Head of caudate nucleus (tissue), 42 donors: ENCODE data around the gene EVX2.

Experiments used
- DNase-seq, 42 donors: peaks; one replicate each; pipeline versions ENCODE4 v3.0.0 to v3.0.0-alpha.2; 2020 to 2021; ENCODE audit warnings: mixed read lengths in 7 of 42
- intact Hi-C: fragments of 100-400 bp; cut with DNase I; formaldehyde crosslinking; loops from one replicate; pipeline ENCODE4 v1.15.0; 2022

EVX2 gene

GRCh38 chr2:176111309-176111663, 27.5 kb upstream of the EVX2 start:
- intact Hi-C loops, result no loop called here
- DNase-seq, result peak in 5 of 42 donors; percentile 14 to 50 (median 19)

GRCh38 chr2:176110415-176111308, 26.9 kb upstream of the EVX2 start:
- no peak for DNase-seq
- intact Hi-C loops, result no loop called here

- no peak for DNase-seq
- intact Hi-C loops, result no loop called here
Measured at GRCh38 chr2:176109946-176110345, 26.2 kb upstream of the EVX2 start.

- intact Hi-C loops, result no loop called here
- no peak for DNase-seq
Measured at GRCh38 chr2:176109192-176109901, 25.6 kb upstream of the EVX2 start.

- DNase-seq, result no peak
- intact Hi-C loops, result no loop called here
Measured at GRCh38 chr2:176107731-176108181, 24.0 kb upstream of the EVX2 start.

- intact Hi-C loops, result no loop called here
- DNase-seq, result peak in 1 of 42 donors; percentile 32
Measured at GRCh38 chr2:176106581-176107539, 23.1 kb upstream of the EVX2 start, which contains the start of gene HOXD11. TSS of gene HOXD11 (plus strand) at chr2:176107280. CDS start at chr2:176107356, 76 bp downstream.

GRCh38 chr2:176105730-176106580, 22.2 kb upstream of the EVX2 start:
- DNase-seq, result no peak
- intact Hi-C loops, result no loop called here

- DNase-seq, result no peak
- intact Hi-C loops, result no loop called here
Measured at GRCh38 chr2:176105078-176105729, 21.4 kb upstream of the EVX2 start.

- intact Hi-C loops, result no loop called here
- DNase-seq, result no peak
Measured at GRCh38 chr2:176104316-176105077, 20.7 kb upstream of the EVX2 start.

- intact Hi-C loops, result no loop called here
- no peak for DNase-seq
Measured at GRCh38 chr2:176103742-176104315, 20.1 kb upstream of the EVX2 start.

GRCh38 chr2:176103194-176103593, 19.4 kb upstream of the EVX2 start:
- intact Hi-C loops, result no loop called here
- no peak for DNase-seq

- intact Hi-C loops, result no loop called here
- DNase-seq, result no peak
Measured at GRCh38 chr2:176102309-176102866, 18.6 kb upstream of the EVX2 start.

GRCh38 chr2:176101842-176102241, 18.1 kb upstream of the EVX2 start:
- intact Hi-C loops, result no loop called here
- no peak for DNase-seq

- intact Hi-C loops, result no loop called here
- DNase-seq, result no peak
Measured at GRCh38 chr2:176101216-176101830, 17.6 kb upstream of the EVX2 start.

- intact Hi-C loops, result no loop called here
- DNase-seq, result peak in 1 of 42 donors; percentile 1
Measured at GRCh38 chr2:176100547-176101140, 16.9 kb upstream of the EVX2 start.
